ENCODE data around the gene ITGA3.

GRCh38 chr17:50091918-50092285 is 36.0 kb downstream of the ITGA3 start:
- no peak for TF ChIP-seq CTCF (IDR thresholded peaks at IDR 0.05; ENCODE audit: borderline replicate concordance, extremely low read depth, low read length, poor library complexity, severe bottlenecking)
- no peak for TF ChIP-seq EZH2 (IDR thresholded peaks at IDR 0.05; ENCODE audit: borderline replicate concordance, low read depth, low read length, severe bottlenecking)

All from DND-41 (cell line).